Thymus (tissue), 11 donors: Measurements from ENCODE around the gene EDN2. TPM values are rescaled to one million over a fixed set of nuclear protein-coding genes. Genes with fewer than 3 reads are reported as not detected.

Source experiments
- DNase-seq, 9 donors: peaks; one replicate each; pipeline ENCODE4 v3.0.0-alpha.2; 2013; ENCODE audit warnings: low spot score in 9 of 9, low read depth in 6 of 9, missing footprints in 1 of 9
- H3K27ac ChIP-seq, 2 donors: one replicate each; pipeline ENCODE4 v1.5.1; 2013; ENCODE audit warnings: control low read depth in 1 of 2, low read depth in 1 of 2, low read length in 1 of 2, mild to moderate bottlenecking in 1 of 2, moderate library complexity in 1 of 2
- H3K27me3 ChIP-seq, 2 donors: one replicate each; pipeline ENCODE4 v1.5.1; 2013; ENCODE audit warnings: low read length in 1 of 2; ENCODE audit not compliant: control insufficient read depth in 2 of 2, insufficient read depth in 1 of 2
- H3K36me3 ChIP-seq, 2 donors: one replicate each; pipeline ENCODE4 v1.5.1; 2013; ENCODE audit warnings: low read length in 1 of 2, mild to moderate bottlenecking in 1 of 2, moderate library complexity in 1 of 2; ENCODE audit not compliant: control insufficient read depth in 2 of 2, insufficient read depth in 2 of 2
- H3K4me1 ChIP-seq, 2 donors: one replicate each; pipeline ENCODE4 v1.5.1; 2013; ENCODE audit warnings: low read length in 2 of 2; ENCODE audit not compliant: control insufficient read depth in 2 of 2, insufficient read depth in 2 of 2
- H3K4me3 ChIP-seq, 2 donors: one replicate each; pipeline ENCODE4 v1.5.1; 2013; ENCODE audit warnings: low read length in 2 of 2, control low read depth in 1 of 2, mild to moderate bottlenecking in 1 of 2
- H3K9me3 ChIP-seq, 2 donors: one replicate each; pipeline ENCODE4 v1.5.1; 2013; ENCODE audit warnings: low read length in 1 of 2, mild to moderate bottlenecking in 1 of 2; ENCODE audit not compliant: control insufficient read depth in 2 of 2, insufficient read depth in 1 of 2
- WGBS: extraction: QIAGEN DNeasy Blood & Tissue Kit; methylation state at CpG from one replicate; pipeline ENCODE4 v1.1.7; 2013; 5-methylcytosine and 5-hydroxymethylcytosine counted together
- polyA plus RNA-seq: library from polyadenylated mRNA; stranded (reverse); fragments of 200-250 nt; gene quantifications from one replicate; pipeline ENCODE4 v1.2.3, GENCODE V29; 2013
- total RNA-seq: library from RNA; stranded (reverse); fragments of 120-200 nt; gene quantifications from one replicate; pipeline ENCODE4 v1.2.4, GENCODE V29; 2013
- donor health status: healthy.

The EDN2 gene
- total and polyA plus RNA-seq, 2 donors: 0.14 to 1.0 TPM

DNA sequence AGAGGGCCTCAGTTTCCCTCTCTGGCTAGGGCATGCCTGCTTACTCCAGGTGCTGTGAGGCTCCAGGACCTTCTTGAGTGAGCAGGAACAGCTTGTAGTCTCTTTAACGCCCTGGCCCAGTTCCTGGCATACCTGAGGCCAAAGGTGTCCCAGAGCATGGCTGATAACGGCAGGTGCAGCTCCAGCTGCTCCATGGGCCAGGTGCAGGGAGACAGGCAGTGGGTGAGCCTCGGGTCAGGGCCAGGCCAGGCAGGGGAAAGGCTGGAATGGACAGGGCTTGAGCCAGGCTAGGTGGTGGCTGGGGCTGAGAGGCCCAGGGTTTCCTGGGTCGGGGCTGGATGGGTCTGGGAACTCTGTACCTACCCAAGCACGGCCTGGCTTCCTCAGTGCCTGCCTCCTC lies 18.3 kb downstream of the EDN2 start:
- no peaks in the 10 kb centered on the region for H3K36me3 ChIP-seq
- no peak overlapping the region for H3K27ac ChIP-seq
- no peak for DNase-seq
- H3K4me1 ChIP-seq: no peaks in the 10 kb centered on the region
- H3K4me3 ChIP-seq: no peak overlapping the region
- peaks cover 0 to 2% of the 10 kb centered on the region in 2 donors for H3K27me3 ChIP-seq
- 93% methylated on average over 5 of the region's 5 CpGs for WGBS
- no peaks in the 10 kb centered on the region for H3K9me3 ChIP-seq

DNA sequence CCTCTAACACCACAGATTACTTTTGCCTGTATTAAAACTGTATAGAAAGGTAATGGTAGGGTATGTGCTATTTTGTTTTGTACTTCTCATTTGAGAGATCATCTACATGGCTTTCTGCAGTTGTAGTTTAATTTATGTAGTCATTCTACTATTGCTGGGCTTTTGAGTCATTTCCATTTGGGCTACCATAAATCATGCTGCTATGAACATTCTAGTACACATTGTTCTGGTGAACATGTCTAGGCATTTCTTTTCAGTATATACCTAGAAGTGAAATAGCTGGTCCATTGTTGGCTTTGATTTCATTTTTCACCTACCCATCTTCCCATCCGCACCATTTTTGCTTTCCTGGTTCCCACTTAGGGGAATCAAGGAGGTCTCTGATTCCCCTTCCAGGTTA lies 18.7 kb downstream of the EDN2 start:
- no peak overlapping the region for H3K4me3 ChIP-seq

GRCh38 chr1:41464885-41465284 lies 19.6 kb downstream of the EDN2 start:
- no peak for DNase-seq
- no peak overlapping the region for H3K4me3 ChIP-seq
- 96% methylated on average over 7 of the region's 7 CpGs for WGBS
- no peak overlapping the region for H3K27ac ChIP-seq
- no peaks in the 10 kb centered on the region for H3K9me3 ChIP-seq
- peaks cover 0 to 2% of the 10 kb centered on the region in 2 donors for H3K27me3 ChIP-seq
- no peaks in the 10 kb centered on the region for H3K36me3 ChIP-seq
- H3K4me1 ChIP-seq: no peaks in the 10 kb centered on the region

More for the DNA sequence above, 18.7 kb downstream of the EDN2 start:
- Histone ChIP-seq H3K27ac (no peak overlapping the region), H3K4me1 (no peaks in the 10 kb centered on the region), H3K9me3 (no peaks in the 10 kb centered on the region), H3K36me3 (no peaks in the 10 kb centered on the region), H3K27me3 (peaks cover 0 to 2% of the 10 kb centered on the region in 2 donors)
- 100% methylated on average over 1 of the region's 1 CpG for WGBS
- no peak for DNase-seq

GRCh38 chr1:41463516-41463915 lies 21.0 kb downstream of the EDN2 start:
- WGBS: 95% methylated on average over 2 of the region's 2 CpGs
- Histone ChIP-seq H3K4me1 (no peaks in the 10 kb centered on the region), H3K27ac (no peak overlapping the region), H3K4me3 (no peak overlapping the region), H3K27me3 (peaks cover 0 to 3% of the 10 kb centered on the region in 2 donors), H3K9me3 (no peaks in the 10 kb centered on the region), H3K36me3 (no peaks in the 10 kb centered on the region)
- DNase-seq: no peak

- Histone ChIP-seq H3K27ac (no peak overlapping the region), H3K9me3 (no peaks in the 10 kb centered on the region), H3K4me1 (no peaks in the 10 kb centered on the region), H3K36me3 (no peaks in the 10 kb centered on the region), H3K4me3 (no peak overlapping the region), H3K27me3 (peaks cover 0 to 3% of the 10 kb centered on the region in 2 donors)
- DNase-seq: no peak
- WGBS: 97% methylated on average over 2 of the region's 2 CpGs
Measured at GRCh38 chr1:41462680-41463004, 21.8 kb downstream of the EDN2 start.

DNA sequence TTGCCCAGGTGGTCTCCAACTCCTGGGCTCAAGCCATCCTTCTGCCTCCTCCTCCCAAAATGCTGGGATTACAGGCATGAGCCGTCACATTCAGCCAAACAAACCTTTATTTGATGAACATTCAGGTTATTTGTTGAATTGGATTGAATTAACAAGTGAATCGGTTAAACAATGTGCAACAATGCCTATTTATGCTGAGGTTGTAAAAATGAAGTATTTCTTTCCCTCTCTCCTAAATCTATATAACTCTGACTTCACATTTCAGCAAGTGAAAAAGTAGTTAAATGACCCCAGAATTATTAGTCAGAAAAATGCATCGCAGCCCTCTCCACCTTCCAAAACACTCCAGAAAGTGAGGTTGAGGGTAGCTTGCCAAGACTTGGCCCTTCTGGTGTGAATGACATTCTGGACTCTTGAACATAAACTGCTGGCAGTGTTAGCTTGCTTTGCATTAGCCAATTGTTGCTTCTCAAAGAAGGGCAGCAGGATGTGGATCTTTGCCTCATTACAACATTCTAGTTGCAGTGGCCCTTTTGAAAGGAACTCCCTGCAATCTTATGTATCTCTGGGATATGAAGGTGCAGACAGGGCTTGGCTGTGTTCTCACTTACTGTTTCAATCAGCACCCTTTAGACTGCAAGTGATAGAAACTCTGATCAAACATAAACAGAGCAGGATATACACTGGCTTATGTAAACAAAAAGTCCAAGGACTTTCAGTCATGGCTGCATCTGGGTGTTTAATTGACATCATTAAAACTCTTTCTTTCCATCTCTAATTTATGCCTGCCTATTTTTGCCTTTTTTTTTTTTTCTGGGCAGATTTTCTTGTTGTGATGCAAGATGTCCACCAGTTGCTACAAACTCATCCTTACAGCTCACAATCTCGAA lies 22.4 kb downstream of the EDN2 start:
- peaks cover 0 to 3% of the 10 kb centered on the region in 2 donors for H3K27me3 ChIP-seq
- no peaks in the 10 kb centered on the region for H3K4me1 ChIP-seq
- no peaks in the 10 kb centered on the region for H3K36me3 ChIP-seq
- no peak overlapping the region for H3K4me3 ChIP-seq
- no peak for DNase-seq
- WGBS: 80% methylated on average over 4 of the region's 4 CpGs
- H3K27ac ChIP-seq: no peak overlapping the region
- no peaks in the 10 kb centered on the region for H3K9me3 ChIP-seq

- Histone ChIP-seq H3K36me3 (no peaks in the 10 kb centered on the region), H3K9me3 (no peaks in the 10 kb centered on the region), H3K27me3 (peaks cover 0 to 2% of the 10 kb centered on the region in 2 donors), H3K27ac (no peak overlapping the region), H3K4me1 (no peaks in the 10 kb centered on the region), H3K4me3 (no peak overlapping the region)
- WGBS: 93% methylated on average over 10 of the region's 10 CpGs
- DNase-seq: no peak
Measured at GRCh38 chr1:41456847-41457540, 27.5 kb downstream of the EDN2 start.

DNA sequence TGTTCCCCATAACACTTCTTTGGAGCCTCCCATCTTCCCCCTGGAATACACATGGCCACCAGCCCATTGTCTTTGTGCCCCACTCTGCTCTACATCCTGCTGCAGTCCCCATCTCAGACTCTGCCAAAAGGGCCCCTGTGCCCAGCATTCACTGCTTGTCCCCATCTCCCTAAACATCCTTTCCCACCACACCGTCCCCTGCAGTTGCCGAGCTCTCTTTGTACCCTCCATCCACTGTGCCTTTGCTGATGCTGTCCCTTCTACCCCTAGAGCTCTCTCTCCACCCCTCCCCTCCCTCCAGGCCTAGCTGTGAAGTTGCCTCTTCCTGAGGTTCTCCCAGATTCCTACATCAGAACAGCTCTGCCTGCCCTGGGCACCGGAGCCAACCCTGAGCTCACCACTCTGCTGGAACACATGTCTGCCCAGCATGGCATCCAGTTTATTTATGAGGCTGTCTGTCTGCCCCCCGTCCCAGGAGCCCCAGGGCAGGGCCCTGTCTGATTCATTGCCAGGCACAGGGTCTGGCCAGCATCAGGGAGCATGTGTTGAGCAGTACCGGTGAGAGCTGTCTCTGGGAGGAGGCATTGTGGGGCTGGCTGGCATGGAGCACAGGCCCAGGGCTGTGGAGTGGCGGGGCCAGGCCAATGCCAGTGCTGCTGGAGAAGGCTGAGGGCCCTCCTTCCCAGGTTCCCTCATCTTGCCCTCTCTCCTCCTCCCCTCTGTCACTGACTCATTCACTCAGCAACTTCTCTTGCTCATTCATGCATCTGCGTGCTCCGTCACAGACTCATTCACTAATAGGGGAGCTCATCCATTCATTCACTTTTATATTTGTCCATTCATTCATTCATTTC lies 28.8 kb downstream of the EDN2 start:
- DNase-seq: no peak
- no peaks in the 10 kb centered on the region for H3K4me1 ChIP-seq
- WGBS: 97% methylated on average over 8 of the region's 8 CpGs
- no peaks in the 10 kb centered on the region for H3K9me3 ChIP-seq
- H3K36me3 ChIP-seq: no peaks in the 10 kb centered on the region
- H3K27me3 ChIP-seq: peaks cover 0 to 2% of the 10 kb centered on the region in 2 donors
- H3K4me3 ChIP-seq: no peak overlapping the region
- no peak overlapping the region for H3K27ac ChIP-seq

GRCh38 chr1:41454406-41454805 lies 30.1 kb downstream of the EDN2 start:
- Histone ChIP-seq H3K27me3 (peaks cover 0 to 2% of the 10 kb centered on the region in 2 donors), H3K9me3 (no peaks in the 10 kb centered on the region), H3K4me3 (no peak overlapping the region), H3K4me1 (no peaks in the 10 kb centered on the region), H3K27ac (no peak overlapping the region), H3K36me3 (no peaks in the 10 kb centered on the region)
- 97% methylated on average over 6 of the region's 6 CpGs for WGBS
- DNase-seq: no peak
